Esophagus squamous epithelium (tissue), 4 donors: Measurements from ENCODE around the gene IL16.

ENCODE experiments used
- CTCF ChIP-seq, 6 experiments: fragments of 450-650 bp in 4 of 6; fragments of 200-600 bp in 2 of 6; sonication (generic) in 2 of 6; IDR thresholded peaks; one replicate each; pipeline ENCODE4 v1.5.1; 2016 to 2019; ENCODE audit warnings: antibody characterized with exemption in 6 of 6, mild to moderate bottlenecking in 4 of 6, moderate library complexity in 4 of 6
- POLR2A ChIP-seq, 4 donors: fragments of 450-650 bp; IDR thresholded peaks; one replicate each; pipeline ENCODE4 v1.6.1; 2017; ENCODE audit warnings: antibody characterized with exemption in 4 of 4, mild to moderate bottlenecking in 4 of 4, moderate library complexity in 3 of 4

GRCh38 chr15:81156324-81156723, 40.4 kb upstream of the IL16 start:
- TF ChIP-seq CTCF (IDR thresholded peaks at IDR 0.05) (no peak), POLR2A (IDR thresholded peaks at IDR 0.05) (no peak)
